Measurements from ENCODE around the gene MSLN.

MSLN gene

GRCh38 chr16:783404-784161, 23.0 kb downstream of the MSLN start:
- Histone ChIP-seq H3K9ac (ENCODE audit: low read depth in 1 of 2, low read length in 2 of 2) (no peak overlapping the region), H3K27me3 (ENCODE audit: control insufficient read depth in 1 of 2, insufficient read depth in 2 of 2, low read length in 2 of 2) (peaks cover 9 to 25% of the 10 kb centered on the region in 2 donors), H3K4me3 (ENCODE audit: low read depth in 1 of 2, low read length in 2 of 2) (no peak overlapping the region)

GRCh38 chr16:784431-784830, 23.9 kb downstream of the MSLN start:
- Histone ChIP-seq H3K4me1 (ENCODE audit: control insufficient read depth in 1 of 2, insufficient read depth in 2 of 2, low read length in 2 of 2) (peaks cover 8 to 29% of the 10 kb centered on the region in 2 donors), H3K4me3 (ENCODE audit: low read depth in 1 of 2, low read length in 2 of 2) (no peak overlapping the region), H3K9me3 (ENCODE audit: control insufficient read depth in 1 of 2, low read length in 2 of 2) (no peaks in the 10 kb centered on the region), H3K36me3 (ENCODE audit: control insufficient read depth in 1 of 2, insufficient read depth in 2 of 2, low read length in 2 of 2) (peaks cover 2 to 9% of the 10 kb centered on the region in 2 donors), H3K27ac (ENCODE audit: low read depth, low read length) (no peak overlapping the region), H3K9ac (ENCODE audit: low read depth in 1 of 2, low read length in 2 of 2) (no peak overlapping the region), H3K27me3 (ENCODE audit: control insufficient read depth in 1 of 2, insufficient read depth in 2 of 2, low read length in 2 of 2) (peaks cover 8 to 22% of the 10 kb centered on the region in 2 donors)

More at GRCh38 chr16:783404-784161, 23.0 kb downstream of the MSLN start:
- peaks cover 2 to 9% of the 10 kb centered on the region in 2 donors for H3K36me3 ChIP-seq (ENCODE audit: control insufficient read depth in 1 of 2, insufficient read depth in 2 of 2, low read length in 2 of 2)
- H3K27ac ChIP-seq (ENCODE audit: low read depth, low read length) = no peak overlapping the region
- peaks cover 8 to 20% of the 10 kb centered on the region in 2 donors for H3K4me1 ChIP-seq (ENCODE audit: control insufficient read depth in 1 of 2, insufficient read depth in 2 of 2, low read length in 2 of 2)
- no peaks in the 10 kb centered on the region for H3K9me3 ChIP-seq (ENCODE audit: control insufficient read depth in 1 of 2, low read length in 2 of 2)

GRCh38 chr16:785563-786535, 25.3 kb downstream of the MSLN start:
- H3K27me3 ChIP-seq (ENCODE audit: control insufficient read depth in 1 of 2, insufficient read depth in 2 of 2, low read length in 2 of 2) = peaks cover 8 to 15% of the 10 kb centered on the region in 2 donors
- H3K27ac ChIP-seq (ENCODE audit: low read depth, low read length) = no peak overlapping the region
- no peaks in the 10 kb centered on the region for H3K9me3 ChIP-seq (ENCODE audit: control insufficient read depth in 1 of 2, low read length in 2 of 2)
- H3K4me3 ChIP-seq (ENCODE audit: low read depth in 1 of 2, low read length in 2 of 2) = no peak overlapping the region
- no peak overlapping the region for H3K9ac ChIP-seq (ENCODE audit: low read depth in 1 of 2, low read length in 2 of 2)
- peaks cover 8 to 31% of the 10 kb centered on the region in 2 donors for H3K4me1 ChIP-seq (ENCODE audit: control insufficient read depth in 1 of 2, insufficient read depth in 2 of 2, low read length in 2 of 2)
- H3K36me3 ChIP-seq (ENCODE audit: control insufficient read depth in 1 of 2, insufficient read depth in 2 of 2, low read length in 2 of 2) = peaks cover 2 to 14% of the 10 kb centered on the region in 2 donors

- peaks cover 8 to 11% of the 10 kb centered on the region in 2 donors for H3K27me3 ChIP-seq (ENCODE audit: control insufficient read depth in 1 of 2, insufficient read depth in 2 of 2, low read length in 2 of 2)
- H3K4me3 ChIP-seq (ENCODE audit: low read depth in 1 of 2, low read length in 2 of 2) = peak overlapping the region; percentile 79 to 93
- H3K36me3 ChIP-seq (ENCODE audit: control insufficient read depth in 1 of 2, insufficient read depth in 2 of 2, low read length in 2 of 2) = peaks cover 2 to 16% of the 10 kb centered on the region in 2 donors
- H3K9ac ChIP-seq (ENCODE audit: low read depth in 1 of 2, low read length in 2 of 2) = peak overlapping the region; percentile 79
- H3K4me1 ChIP-seq (ENCODE audit: control insufficient read depth in 1 of 2, insufficient read depth in 2 of 2, low read length in 2 of 2) = peaks cover 8 to 31% of the 10 kb centered on the region in 2 donors
- no peak overlapping the region for H3K27ac ChIP-seq (ENCODE audit: low read depth, low read length)
- no peaks in the 10 kb centered on the region for H3K9me3 ChIP-seq (ENCODE audit: control insufficient read depth in 1 of 2, low read length in 2 of 2)
Measured at GRCh38 chr16:787321-787966, 26.9 kb downstream of the MSLN start.

GRCh38 chr16:787978-788398, 27.5 kb downstream of the MSLN start, which contains the start of gene RPUSD1:
TSS of gene RPUSD1 (minus strand) at chr16:788381. CDS start at chr16:787737, 644 bp downstream.
- Histone ChIP-seq H3K27me3 (ENCODE audit: control insufficient read depth in 1 of 2, insufficient read depth in 2 of 2, low read length in 2 of 2) (peaks cover 6% of the 10 kb centered on the region in 2 donors), H3K27ac (ENCODE audit: low read depth, low read length) (no peak within 1 kb of the TSS), H3K9me3 (ENCODE audit: control insufficient read depth in 1 of 2, low read length in 2 of 2) (no peaks in the 10 kb centered on the region), H3K36me3 (ENCODE audit: control insufficient read depth in 1 of 2, insufficient read depth in 2 of 2, low read length in 2 of 2) (peaks cover 2 to 16% of the 10 kb centered on the region in 2 donors), H3K4me1 (ENCODE audit: control insufficient read depth in 1 of 2, insufficient read depth in 2 of 2, low read length in 2 of 2) (peaks cover 6 to 26% of the 10 kb centered on the region in 2 donors), H3K4me3 (ENCODE audit: low read depth in 1 of 2, low read length in 2 of 2) (peak within 1 kb of the TSS; percentile 79 to 93), H3K9ac (ENCODE audit: low read depth in 1 of 2, low read length in 2 of 2) (peak within 1 kb of the TSS; percentile 79)

GRCh38 chr16:788399-789126, 28.0 kb downstream of the MSLN start, which contains the start of gene CHTF18:
TSS of gene CHTF18 (plus strand) at chr16:788620. CDS start at chr16:788685, 65 bp downstream.
- Histone ChIP-seq H3K36me3 (ENCODE audit: control insufficient read depth in 1 of 2, insufficient read depth in 2 of 2, low read length in 2 of 2) (peaks cover 2 to 16% of the 10 kb centered on the region in 2 donors), H3K4me1 (ENCODE audit: control insufficient read depth in 1 of 2, insufficient read depth in 2 of 2, low read length in 2 of 2) (peaks cover under 1 to 22% of the 10 kb centered on the region in 2 donors), H3K27ac (ENCODE audit: low read depth, low read length) (no peak within 1 kb of the TSS), H3K9ac (ENCODE audit: low read depth in 1 of 2, low read length in 2 of 2) (peak within 1 kb of the TSS; percentile 79), H3K27me3 (ENCODE audit: control insufficient read depth in 1 of 2, insufficient read depth in 2 of 2, low read length in 2 of 2) (peaks cover 0 to under 1% of the 10 kb centered on the region in 2 donors), H3K9me3 (ENCODE audit: control insufficient read depth in 1 of 2, low read length in 2 of 2) (no peaks in the 10 kb centered on the region), H3K4me3 (ENCODE audit: low read depth in 1 of 2, low read length in 2 of 2) (peak within 1 kb of the TSS; percentile 79 to 93)

- H3K9me3 ChIP-seq (ENCODE audit: control insufficient read depth in 1 of 2, low read length in 2 of 2) = no peaks in the 10 kb centered on the region
- H3K9ac ChIP-seq (ENCODE audit: low read depth in 1 of 2, low read length in 2 of 2) = peak overlapping the region; percentile 39 to 44
- peaks cover 0 to 22% of the 10 kb centered on the region in 2 donors for H3K4me1 ChIP-seq (ENCODE audit: control insufficient read depth in 1 of 2, insufficient read depth in 2 of 2, low read length in 2 of 2)
- H3K36me3 ChIP-seq (ENCODE audit: control insufficient read depth in 1 of 2, insufficient read depth in 2 of 2, low read length in 2 of 2) = peaks cover 2 to 16% of the 10 kb centered on the region in 2 donors
- no peaks in the 10 kb centered on the region for H3K27me3 ChIP-seq (ENCODE audit: control insufficient read depth in 1 of 2, insufficient read depth in 2 of 2, low read length in 2 of 2)
- no peak overlapping the region for H3K27ac ChIP-seq (ENCODE audit: low read depth, low read length)
- peak overlapping the region in 1 of 2 donors; percentile 78 for H3K4me3 ChIP-seq (ENCODE audit: low read depth in 1 of 2, low read length in 2 of 2)
Measured at GRCh38 chr16:789191-789850, 28.8 kb downstream of the MSLN start.

GRCh38 chr16:790086-790485, 29.6 kb downstream of the MSLN start:
- Histone ChIP-seq H3K27ac (ENCODE audit: low read depth, low read length) (no peak overlapping the region), H3K4me3 (ENCODE audit: low read depth in 1 of 2, low read length in 2 of 2) (no peak overlapping the region), H3K9me3 (ENCODE audit: control insufficient read depth in 1 of 2, low read length in 2 of 2) (no peaks in the 10 kb centered on the region), H3K27me3 (ENCODE audit: control insufficient read depth in 1 of 2, insufficient read depth in 2 of 2, low read length in 2 of 2) (no peaks in the 10 kb centered on the region), H3K9ac (ENCODE audit: low read depth in 1 of 2, low read length in 2 of 2) (no peak overlapping the region), H3K4me1 (ENCODE audit: control insufficient read depth in 1 of 2, insufficient read depth in 2 of 2, low read length in 2 of 2) (peaks cover 0 to 22% of the 10 kb centered on the region in 2 donors), H3K36me3 (ENCODE audit: control insufficient read depth in 1 of 2, insufficient read depth in 2 of 2, low read length in 2 of 2) (peaks cover 0 to 16% of the 10 kb centered on the region in 2 donors)

GRCh38 chr16:791131-791530, 30.6 kb downstream of the MSLN start:
- no peak overlapping the region for H3K27ac ChIP-seq (ENCODE audit: low read depth, low read length)

More at GRCh38 chr16:791131-791530, 30.6 kb downstream of the MSLN start:
- H3K4me3 ChIP-seq (ENCODE audit: low read depth in 1 of 2, low read length in 2 of 2) = no peak overlapping the region
- H3K4me1 ChIP-seq (ENCODE audit: control insufficient read depth in 1 of 2, insufficient read depth in 2 of 2, low read length in 2 of 2) = peaks cover 0 to 22% of the 10 kb centered on the region in 2 donors
- H3K36me3 ChIP-seq (ENCODE audit: control insufficient read depth in 1 of 2, insufficient read depth in 2 of 2, low read length in 2 of 2) = peaks cover 0 to 13% of the 10 kb centered on the region in 2 donors
- H3K9ac ChIP-seq (ENCODE audit: low read depth in 1 of 2, low read length in 2 of 2) = no peak overlapping the region
- H3K27me3 ChIP-seq (ENCODE audit: control insufficient read depth in 1 of 2, insufficient read depth in 2 of 2, low read length in 2 of 2) = no peaks in the 10 kb centered on the region
- no peaks in the 10 kb centered on the region for H3K9me3 ChIP-seq (ENCODE audit: control insufficient read depth in 1 of 2, low read length in 2 of 2)

Measured in duodenal mucosa (tissue), 2 donors.